ENCODE results near the gene PHTF2.

GRCh38 chr7:77760809-77761453 lies 37.6 kb upstream of the PHTF2 start:
- TF ChIP-seq CTCF (IDR thresholded peaks at IDR 0.05), result no peak
- TF ChIP-seq POLR2A (IDR thresholded peaks at IDR 0.05), result no peak
